ENCODE measurements around the gene YWHAB.
"Not testable (repeated sequence)": the region's sequence is repeated elsewhere in the genome, so short reads cannot be mapped to it uniquely, and the experiment has no call there.

The YWHAB gene

DNA sequence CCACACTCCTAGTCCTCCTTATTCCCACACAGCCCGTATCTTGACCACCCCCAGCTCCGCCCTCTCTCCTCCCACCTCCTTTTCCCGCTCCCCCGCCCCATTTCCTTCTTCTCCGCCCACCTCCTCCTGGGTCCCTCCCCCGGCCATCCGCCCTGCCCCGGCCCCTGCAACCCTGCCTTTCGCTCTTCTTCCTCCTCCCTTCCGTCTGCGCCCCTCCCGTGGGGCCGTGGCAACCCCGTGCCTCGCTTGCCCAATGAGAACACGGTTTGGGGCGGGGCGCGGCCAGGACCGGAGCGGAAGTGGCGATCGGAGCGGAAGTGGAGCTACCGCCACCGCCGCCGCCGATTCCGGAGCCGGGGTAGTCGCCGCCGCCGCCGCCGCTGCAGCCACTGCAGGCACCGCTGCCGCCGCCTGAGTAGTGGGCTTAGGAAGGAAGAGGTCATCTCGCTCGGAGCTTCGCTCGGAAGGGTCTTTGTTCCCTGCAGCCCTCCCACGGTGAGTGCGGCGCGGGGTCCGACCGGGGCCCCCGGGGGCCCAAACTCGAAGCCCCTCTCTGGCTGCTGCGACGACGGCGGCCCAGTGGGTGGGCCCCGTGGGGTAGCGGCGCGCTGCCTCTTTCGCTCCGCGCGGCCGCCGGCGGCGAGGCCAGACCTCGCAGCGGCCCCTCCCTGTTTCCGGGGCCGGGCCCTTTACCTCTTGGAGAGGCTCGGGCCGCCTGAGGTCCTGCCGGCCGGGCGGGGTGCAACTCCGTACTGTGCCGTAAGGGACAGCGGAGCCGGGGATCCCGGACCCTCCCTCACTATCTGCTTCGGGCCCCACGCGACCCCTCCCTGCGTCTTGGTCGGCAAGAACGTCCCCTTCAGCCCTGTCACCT is at the start of gene YWHAB:
TSS of gene YWHAB (plus strand) at position 314 of the 874 bp plus-strand sequence. CDS start 15,829 bp downstream, outside the sequence.
- peak; percentile 81 for DNase-seq

DNA sequence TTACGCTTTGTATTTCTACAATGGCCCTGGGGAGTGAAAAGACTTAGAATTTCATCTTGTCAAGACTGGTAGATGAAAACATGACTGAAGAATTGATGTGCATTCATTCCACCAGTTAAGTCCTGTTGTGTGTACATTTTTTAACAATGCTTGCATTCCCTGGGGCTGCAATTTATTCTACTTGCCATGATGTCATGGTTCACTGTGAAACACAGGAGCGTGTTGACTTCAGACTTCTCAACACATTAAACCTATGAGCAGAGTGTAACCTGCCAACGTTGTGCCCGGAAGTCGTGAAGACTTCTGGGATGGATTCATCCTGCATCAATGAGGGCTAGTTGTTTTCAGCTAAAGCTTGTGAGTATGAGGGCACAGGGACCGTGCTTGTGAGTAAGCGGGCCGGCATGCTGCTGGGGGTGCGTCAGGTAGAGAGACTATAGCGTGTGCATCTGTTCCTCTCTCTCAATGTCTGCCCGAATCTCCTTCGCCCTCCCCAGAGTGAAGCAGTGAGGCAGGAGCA is 48.8 kb upstream of the YWHAB start:
- no peak for DNase-seq

DNA sequence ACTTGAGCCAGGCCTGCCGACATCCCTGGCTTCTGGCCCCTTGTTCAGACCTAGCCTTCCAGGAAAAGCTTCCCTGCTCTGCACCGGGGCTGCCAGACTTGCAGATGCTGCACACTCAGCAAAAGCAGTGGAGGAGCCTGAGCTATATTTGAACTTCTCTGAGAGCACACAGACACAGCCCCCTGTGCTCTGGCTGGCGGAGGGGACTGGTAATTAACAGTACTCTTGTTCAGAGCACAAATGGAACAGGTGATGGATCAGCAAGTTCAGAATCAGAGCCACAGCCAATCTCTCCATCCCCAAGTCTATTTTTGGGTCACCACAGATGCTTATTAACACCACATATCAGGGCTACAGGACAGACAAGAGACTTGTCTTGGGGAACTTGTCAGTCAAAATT is 47.6 kb upstream of the YWHAB start:
- no peak for DNase-seq

DNA sequence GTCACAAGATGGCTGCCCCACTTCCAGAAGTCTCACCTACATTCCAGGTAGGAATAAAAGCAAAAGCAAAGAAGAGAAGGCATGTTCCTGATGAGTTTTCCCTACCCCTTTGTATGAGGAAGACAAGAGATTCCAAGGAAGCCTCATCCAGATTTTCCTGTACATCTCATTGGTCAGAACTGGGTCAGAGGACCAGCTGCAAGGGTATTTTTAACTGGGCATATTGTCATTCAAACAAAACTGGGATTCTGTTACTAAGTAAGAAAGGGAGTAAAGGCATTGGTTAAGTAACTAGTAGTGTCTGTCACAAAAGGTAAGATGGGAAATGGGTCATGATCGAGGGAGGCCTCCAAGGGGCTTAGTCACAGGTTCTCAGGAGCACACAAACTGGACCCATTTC is 47.0 kb upstream of the YWHAB start:
- no peak for DNase-seq

DNA sequence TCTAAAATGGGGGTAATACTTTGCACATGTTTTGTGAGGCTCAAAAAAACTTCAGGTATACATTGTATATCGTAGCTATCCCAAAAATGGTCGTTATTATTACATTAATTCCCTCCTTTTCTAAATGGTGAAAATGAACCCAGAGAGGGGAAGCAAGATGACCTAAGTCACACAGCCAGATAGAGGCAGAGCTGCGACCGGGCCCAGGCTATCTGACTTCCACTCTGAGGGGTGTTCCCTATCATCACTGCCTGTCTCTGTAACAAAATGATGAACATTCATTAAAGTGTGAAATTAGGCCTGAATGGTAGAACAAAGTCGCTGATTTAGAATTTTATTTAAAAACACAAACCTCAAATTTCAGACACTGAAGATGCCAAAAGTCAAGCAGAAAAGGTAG is 46.0 kb upstream of the YWHAB start:
- no peak for DNase-seq

DNA sequence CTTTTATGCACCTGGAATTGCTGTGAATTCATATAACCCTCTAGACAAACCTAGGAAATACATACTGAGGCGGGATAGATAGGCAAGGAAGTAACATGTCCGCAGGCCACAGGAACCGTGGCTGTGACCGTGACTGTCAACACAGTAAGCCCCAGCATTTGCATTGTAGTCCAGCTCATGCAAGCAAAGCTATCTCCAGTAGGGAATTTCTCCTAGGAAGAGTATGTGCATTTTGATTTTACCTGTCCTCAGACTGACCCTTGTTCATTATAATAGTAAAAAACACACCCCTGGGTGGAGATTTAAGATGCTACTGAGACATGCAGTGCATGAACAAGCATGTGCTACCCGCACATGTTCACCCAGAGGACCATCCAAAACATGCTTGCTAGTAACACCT is 44.7 kb upstream of the YWHAB start:
- DNase-seq, result no peak

DNA sequence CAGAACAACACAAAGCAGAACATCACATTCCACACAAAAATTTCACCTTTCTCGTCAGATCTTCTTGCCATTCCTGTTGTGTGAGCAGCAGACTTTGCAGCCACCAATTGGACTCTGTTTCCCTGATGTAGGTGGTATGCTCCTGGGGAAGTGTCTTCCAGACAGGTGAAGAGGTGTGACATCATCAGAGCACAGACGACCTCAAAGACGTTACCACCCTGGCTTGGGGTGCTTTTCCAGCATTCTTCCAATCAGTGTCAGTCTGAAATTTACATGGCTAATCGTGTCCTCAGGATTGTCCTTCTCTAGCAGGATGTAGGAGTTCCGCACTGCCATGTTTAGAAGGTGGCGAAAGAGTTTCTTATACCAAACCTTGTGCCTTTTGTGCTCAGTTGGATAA is 43.5 kb upstream of the YWHAB start:
- no peak for DNase-seq

DNA sequence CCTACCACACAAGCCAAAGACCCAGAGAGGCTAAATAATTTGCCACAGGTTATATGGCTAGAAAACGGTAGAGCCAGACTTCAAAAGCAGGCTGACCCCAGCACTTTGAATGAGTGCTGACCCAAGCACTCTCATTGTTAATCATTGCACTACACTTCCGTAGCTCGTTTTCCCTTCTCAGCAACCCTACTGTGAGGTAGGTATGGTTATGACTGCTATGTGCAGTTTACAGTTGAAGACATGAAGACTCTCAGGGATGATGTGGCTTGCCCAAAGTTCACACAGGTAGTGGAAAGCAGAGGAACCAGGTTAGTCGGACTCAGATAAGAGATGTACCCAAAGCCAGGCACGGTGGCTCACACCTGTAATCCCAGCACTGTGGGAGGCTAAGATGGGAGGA is 41.6 kb upstream of the YWHAB start:
- no peak for DNase-seq

DNA sequence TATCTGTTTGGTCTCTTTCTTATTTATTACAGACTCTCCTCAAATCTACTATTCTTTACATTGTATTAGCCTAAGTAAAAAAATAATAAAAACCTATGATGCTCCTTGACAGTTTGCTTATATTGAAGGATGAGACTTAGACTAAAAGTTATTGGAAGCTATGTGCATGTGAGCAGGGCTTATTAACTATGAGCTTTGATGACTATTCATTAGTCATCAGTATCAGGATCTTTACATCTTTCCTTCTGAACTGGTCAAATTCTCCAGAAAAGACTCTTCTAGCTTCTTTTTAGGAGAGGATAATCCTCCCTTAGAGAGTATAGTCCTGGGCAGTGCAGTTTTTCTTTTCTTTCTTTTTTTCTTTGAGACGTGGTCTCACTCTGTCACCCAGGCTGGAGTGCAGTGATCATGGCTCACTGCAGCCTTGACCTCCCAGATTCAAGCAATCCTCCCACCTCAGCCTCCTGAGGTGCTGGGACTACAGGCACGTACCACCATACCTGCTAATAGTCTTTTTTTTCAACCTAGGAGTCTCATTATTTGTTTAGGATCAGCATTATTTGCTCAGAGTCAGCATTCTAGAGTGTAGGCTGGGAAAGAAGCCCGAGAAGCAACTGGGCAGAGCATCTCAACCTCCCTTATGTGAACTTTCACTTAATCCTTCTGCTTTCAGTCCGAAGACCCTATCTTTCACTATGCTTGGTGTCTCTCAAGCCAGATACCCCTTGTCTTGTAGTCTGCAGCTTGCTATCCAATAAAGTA is 37.1 kb upstream of the YWHAB start:
- no peak for DNase-seq

DNA sequence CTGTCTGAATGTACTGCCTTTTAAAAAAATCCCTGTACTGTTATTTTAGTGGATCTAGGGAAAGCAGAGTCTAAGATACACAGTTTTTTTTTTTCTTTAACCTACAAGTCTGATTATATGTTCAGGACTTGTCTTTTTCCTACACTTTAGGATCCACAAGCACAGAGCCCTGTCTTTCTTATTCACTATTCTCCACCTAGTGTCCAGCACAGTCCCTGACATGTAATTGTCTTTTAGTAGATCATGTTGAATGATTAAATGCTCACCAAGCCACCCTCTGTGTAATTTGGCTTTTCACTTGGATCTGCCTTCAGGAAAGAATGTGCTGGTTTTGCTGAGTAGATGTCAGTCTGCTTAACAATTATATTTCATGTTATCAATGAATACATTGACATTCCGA is 35.8 kb upstream of the YWHAB start:
- no peak for DNase-seq

DNA sequence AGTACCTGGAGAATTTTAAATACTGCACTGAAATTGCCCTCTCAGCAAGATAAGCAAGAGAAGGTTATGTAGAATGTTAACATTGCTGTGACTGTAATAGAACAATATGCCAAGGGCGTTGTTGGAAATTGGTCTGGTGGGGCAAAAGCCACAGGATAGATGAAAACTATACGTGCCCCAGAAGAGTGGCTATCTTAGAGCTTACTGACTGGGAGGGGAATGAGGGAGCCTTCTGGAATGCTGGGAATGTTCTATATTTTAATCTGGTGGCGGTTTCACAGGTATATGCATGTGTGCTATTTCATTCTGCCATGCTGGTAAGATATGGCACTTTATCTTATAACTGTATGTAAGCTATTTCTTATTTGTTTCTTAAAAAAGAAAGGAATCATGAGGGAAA is 35.2 kb upstream of the YWHAB start:
- DNase-seq, result no peak

DNA sequence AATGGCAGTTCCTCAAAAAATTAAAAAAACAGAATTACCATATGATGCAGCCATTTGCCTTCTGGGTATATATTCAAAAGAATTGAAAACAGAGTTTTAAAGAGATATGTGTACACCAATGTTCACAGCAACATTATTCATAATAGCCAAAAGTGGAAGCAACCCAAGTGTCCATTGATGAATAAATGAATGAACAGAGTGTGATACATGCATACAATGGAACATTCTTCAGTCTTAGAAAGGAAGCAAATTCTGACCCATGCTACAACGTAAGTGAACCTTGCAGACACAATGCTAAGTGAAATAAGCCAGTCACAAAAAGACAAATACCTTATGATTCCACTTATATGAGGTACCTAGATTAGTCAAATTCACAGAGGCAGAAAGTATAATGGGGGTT is 34.7 kb upstream of the YWHAB start:
- DNase-seq, result no peak

DNA sequence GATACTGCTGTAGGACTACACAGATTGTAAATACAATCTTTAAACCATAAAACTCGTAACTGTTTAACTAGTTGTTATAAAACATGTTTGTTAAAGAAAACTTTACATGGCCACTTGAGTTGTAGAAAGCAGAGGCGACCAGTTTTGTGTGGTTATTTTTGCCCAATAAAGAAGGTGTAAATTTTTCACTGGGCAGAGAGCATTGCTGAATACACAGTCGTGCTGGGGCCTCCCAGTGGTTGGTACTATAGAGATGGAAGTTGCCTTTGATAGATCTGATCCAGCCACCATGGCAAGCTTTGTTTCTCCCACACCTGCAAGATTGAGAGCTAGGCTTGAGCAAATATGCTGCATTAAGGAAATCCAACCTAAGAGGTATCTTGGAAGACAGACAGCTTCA is 34.0 kb upstream of the YWHAB start:
- DNase-seq, result no peak

DNA sequence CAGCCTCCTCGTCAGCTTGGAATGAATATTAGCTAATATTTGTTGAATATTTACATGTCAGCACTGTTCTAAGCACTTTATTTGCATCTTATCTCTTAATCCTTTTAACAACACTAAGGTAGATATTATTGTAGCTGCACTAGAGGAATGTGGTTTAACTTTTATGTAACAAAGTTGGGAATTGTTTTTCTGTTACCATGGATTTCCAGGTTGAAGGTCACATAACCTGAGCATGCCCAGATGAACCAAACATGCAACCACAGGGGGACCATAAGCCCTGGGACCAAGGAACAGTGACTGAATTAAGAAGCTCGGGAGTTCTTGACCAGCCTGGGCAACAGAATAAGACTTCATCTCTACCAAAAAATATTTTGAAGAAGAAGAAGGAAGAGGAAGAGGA is 29.1 kb upstream of the YWHAB start:
- DNase-seq, result no peak

DNA sequence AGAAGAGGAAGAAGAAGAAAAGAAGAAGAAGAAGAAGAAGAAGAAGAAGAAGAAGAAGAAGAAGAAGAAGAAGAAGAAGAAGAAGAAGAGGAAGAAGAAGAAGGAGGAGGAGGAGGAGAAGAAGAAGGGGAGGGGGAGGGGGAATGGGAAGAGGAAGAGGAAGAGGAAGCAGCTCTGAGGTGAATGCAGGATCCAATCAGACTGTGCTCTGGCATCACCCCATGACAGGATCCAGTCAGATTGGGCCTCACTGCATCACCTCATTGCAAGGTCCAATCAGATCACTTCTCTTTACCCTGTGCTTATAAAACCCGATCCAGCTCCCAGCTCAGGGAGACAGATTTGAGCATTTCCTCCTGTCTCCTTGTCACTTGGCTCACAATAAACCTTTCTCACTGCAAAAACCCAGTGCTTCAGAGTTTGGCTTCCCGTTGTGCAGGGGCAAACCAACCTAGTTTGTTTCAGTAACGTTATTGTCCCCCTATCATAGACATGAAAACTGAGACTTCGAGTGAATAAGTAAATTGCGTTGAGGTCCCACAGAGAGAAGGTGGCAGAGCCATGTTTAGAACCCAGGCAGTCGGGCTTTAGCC is 28.6 kb upstream of the YWHAB start:
- no peak for DNase-seq

DNA sequence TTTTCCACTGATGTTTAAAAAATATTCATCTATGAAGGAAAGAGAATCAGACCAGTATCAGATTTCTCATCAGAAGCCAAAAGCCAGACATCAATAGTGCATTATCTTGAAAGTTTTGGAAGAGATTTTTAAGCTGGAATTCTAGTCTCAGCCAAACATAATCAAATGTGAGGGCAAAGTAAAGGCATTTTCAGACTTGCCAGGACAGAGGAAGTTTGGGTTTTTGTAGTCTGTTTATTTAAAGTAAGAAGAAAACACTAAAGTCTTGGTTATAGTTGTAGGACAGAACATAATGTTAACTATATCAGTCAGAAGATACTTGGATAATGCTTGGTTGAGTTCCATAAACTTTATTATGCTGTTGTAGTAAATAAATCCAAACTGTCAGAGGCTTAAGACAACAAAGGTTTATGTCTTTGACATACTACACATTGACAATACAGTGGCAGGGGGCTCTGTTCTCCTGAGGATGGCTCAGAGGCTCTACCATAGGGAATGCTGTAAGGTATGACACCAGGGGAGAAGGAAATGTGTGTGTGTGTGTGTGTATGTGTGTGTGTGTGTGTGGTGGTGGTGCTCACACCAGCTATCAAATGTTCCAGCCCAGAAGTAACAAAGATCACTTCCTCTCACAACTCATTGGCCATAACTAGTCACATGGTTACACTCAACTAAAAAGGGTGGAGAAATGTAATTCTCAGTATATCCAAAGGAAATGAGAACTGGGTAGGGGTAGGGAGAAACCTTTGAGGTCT is 26.7 kb upstream of the YWHAB start:
- no peak for DNase-seq

DNA sequence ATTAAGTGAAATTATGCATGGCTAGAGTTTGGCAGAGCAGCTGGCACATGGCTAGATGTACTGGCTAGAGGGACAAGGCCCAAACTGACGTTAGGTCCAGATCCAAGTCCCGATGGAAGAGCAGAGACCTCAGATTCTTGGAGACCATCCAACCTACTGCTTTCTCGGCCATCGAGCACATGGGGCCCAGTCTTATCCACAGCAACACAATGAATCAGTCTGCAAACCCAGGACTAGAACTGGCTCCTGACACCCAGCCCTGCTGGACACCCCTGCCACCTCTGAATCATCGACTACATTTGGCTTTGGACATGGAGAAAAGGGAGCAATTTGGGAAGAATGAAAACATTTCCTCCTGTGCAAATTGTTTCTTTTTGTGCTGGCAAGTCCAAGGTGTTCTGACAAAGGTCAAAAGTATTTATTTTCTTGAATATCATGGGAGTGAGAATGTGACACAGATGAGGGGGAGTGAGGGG is 23.9 kb upstream of the YWHAB start:
- no peak for DNase-seq

DNA sequence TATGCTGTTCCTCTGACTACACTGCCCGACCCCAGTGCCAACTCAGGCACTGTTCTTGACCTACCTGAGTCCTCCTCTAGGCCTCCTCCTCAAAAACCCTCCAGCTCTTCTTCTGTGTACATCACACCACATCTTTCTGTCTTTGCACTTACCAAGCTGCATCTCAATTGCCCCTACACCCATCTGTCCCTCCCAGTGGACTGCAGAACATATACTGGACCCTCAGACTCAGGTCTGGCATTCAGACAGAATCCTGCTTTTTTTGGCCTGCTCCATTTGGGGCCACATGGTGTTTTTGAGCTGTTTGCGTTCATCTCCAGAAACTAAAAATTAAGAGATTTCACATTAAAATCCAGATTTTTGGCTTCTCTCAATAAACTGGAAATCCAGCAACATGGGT is 23.2 kb upstream of the YWHAB start:
- DNase-seq, result no peak

DNA sequence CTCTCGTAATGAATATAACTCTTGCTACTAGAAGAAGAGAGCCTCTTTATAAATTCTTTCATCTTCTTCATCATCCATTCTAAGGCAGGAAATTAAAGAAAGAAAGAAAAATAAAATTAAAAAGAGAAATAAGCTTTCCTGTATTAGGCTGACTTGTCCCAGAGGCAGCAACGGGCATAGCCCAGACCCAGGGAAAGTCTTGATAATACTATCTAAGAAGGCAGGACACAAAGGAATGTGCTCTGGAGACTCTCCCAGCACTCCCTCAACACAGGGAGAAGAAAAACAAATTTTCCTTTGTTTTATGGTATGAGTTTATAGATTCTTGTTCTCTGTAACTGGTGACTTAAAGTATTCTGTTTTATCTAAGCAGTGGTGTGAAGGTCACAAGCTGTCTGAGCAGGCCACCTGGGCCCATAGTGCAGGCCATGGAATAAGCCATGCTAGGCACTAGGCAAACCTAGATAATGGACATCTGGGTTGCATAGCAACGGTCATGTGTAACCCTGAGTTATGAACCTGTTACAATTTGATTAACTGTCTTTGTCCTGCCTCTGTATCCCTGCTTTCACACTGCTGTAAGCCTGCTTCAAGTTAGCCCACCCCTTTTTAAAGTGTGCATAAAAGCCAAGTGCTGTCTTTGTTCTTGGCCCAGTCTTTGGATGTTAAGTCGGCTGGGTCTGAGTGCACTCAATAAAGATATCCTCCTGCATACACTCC is 22.0 kb upstream of the YWHAB start:
- DNase-seq, result peak; percentile 0

DNA sequence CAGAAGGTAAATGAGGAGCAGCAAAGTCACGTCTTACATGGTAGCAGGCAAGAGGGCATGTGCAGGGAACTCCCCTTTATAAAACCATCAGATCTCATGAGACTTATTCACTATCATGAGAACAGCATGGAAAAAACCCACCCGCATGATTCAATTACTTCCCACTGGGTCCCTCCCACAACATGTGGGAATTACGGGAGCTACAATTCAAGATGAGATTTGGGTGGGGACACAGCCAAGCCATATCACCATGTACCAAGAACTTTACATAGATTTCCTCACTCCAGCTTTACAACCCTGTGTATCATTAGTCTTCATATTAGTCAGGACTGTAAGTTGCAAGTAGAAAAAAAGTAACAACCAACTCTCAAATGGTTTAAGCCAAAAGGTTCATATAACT is 21.0 kb upstream of the YWHAB start:
- DNase-seq, result not testable (repeated sequence)

DNA sequence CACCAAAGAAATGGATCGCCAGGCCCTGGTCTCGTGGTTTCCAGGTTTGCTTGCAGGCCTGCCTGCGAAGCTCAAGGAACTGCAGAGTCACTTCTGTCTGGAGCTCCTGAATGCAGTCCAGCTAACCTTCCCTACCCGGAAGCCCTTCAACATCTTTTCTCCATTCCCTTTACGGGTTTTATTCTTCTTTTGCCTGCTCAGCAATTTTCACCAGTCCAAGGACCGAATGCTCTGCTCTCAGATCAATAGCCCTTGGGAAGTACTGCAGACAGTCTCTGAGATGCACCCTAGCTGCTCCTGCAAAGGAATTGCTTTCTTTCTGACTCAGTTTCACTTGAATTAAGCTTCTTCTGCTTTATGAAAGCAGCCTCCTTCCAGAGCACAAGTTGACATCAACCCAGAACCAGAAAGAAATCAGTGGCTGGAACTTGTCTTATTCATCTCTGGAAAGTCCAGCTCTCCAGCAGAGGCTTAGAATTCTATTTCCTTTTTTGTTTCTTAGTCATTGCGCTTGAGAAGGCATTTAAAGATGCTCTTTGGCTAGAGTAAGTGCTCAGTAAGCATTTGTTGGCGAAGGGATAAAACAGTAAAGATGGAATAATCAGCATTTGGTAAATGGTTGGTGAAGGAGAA is 18.7 kb upstream of the YWHAB start:
- no peak for DNase-seq

DNA sequence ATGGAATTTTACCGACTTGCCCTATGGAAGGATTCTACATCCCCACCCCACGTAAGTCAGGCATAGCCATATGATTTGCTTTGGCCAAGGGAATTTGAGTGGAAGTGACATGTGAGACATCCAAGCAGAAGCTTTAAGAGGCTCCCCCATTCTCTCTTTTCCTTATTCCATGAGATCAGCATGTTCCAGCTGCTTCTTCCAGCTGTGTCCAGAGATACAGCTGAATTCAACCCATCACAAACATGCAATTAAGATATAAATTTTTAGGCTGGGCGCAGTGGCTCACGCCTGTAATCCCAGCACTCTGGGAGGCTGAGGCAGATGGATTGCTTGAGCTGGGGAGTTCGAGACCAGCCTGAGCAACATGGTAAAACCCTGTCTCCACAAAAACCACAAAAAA is 16.0 kb upstream of the YWHAB start:
- no peak for DNase-seq

Data from DMS79 (cell line).